ENCODE data around the gene FAM222A.

FAM222A gene

GRCh38 chr12:109725321-109726105 is 11.9 kb downstream of the FAM222A start:
- no peak for DNase-seq (ENCODE audit: low spot score)

GRCh38 chr12:109726106-109726497 is 12.5 kb downstream of the FAM222A start:
- DNase-seq (ENCODE audit: low spot score): no peak

- no peak for DNase-seq (ENCODE audit: low spot score)
Measured at GRCh38 chr12:109726511-109727038, 12.9 kb downstream of the FAM222A start.

GRCh38 chr12:109727039-109727723 is 13.6 kb downstream of the FAM222A start:
- DNase-seq (ENCODE audit: low spot score): no peak

- no peak for DNase-seq (ENCODE audit: low spot score)
Measured at GRCh38 chr12:109727746-109728726, 14.4 kb downstream of the FAM222A start.

GRCh38 chr12:109728921-109729320 is 15.3 kb downstream of the FAM222A start:
- no peak for DNase-seq (ENCODE audit: low spot score)

- DNase-seq (ENCODE audit: low spot score): no peak
Measured at GRCh38 chr12:109729371-109729781, 15.8 kb downstream of the FAM222A start.

- no peak for DNase-seq (ENCODE audit: low spot score)
Measured at GRCh38 chr12:109729801-109730200, 16.2 kb downstream of the FAM222A start.

- DNase-seq (ENCODE audit: low spot score): no peak
Measured at GRCh38 chr12:109730306-109731145, 16.9 kb downstream of the FAM222A start.

- no peak for DNase-seq (ENCODE audit: low spot score)
Measured at GRCh38 chr12:109731231-109731731, 17.7 kb downstream of the FAM222A start.

GRCh38 chr12:109731806-109732205 is 18.2 kb downstream of the FAM222A start:
- no peak for DNase-seq (ENCODE audit: low spot score)

- DNase-seq (ENCODE audit: low spot score): no peak
Measured at GRCh38 chr12:109732321-109733305, 19.0 kb downstream of the FAM222A start.

GRCh38 chr12:109734219-109735000 is 20.8 kb downstream of the FAM222A start:
- DNase-seq (ENCODE audit: low spot score): no peak

GRCh38 chr12:109735051-109735521 is 21.5 kb downstream of the FAM222A start:
- DNase-seq (ENCODE audit: low spot score): no peak

- no peak for DNase-seq (ENCODE audit: low spot score)
Measured at GRCh38 chr12:109735825-109736551, 22.4 kb downstream of the FAM222A start.

GRCh38 chr12:109736552-109737108 is 23.0 kb downstream of the FAM222A start:
- DNase-seq (ENCODE audit: low spot score): no peak

GRCh38 chr12:109737126-109737525 is 23.5 kb downstream of the FAM222A start:
- no peak for DNase-seq (ENCODE audit: low spot score)

GRCh38 chr12:109737631-109738030 is 24.0 kb downstream of the FAM222A start:
- no peak for DNase-seq (ENCODE audit: low spot score)
